A549 (cell line): Measurements from ENCODE around the gene GGT5. TPM values are rescaled to one million over a fixed set of nuclear protein-coding genes. Genes with fewer than 3 reads are reported as not detected.

Source experiments
- ATAC-seq, 2 experiments: fragments of 200-7000 bp in 1 of 2; fragments of >200 bp in 1 of 2; cut with Nextera tagmentation in 1 of 2; cut with Tn5 transposase in 1 of 2; 3 replicates each; pipeline versions ENCODE4 v1.8.0 to v1.9.1; 2018 to 2020; ENCODE audit warnings: mild to moderate bottlenecking in 1 of 2, moderate library complexity in 1 of 2
- CTCF ChIA-PET: fragments of 300-600 bp; sonication (Branson Sonifier 250); formaldehyde crosslinking; extraction: SDS; loops from one replicate; lab custom pipeline; 2021; ENCODE audit warnings: antibody characterized with exemption, inconsistent platforms; lab: Yijun Ruan, JAX
- POLR2A ChIA-PET: fragments of 350-600 bp; formaldehyde crosslinking; extraction: SDS; loops from one replicate; lab custom pipeline; 2021; ENCODE audit warnings: antibody characterized with exemption, inconsistent platforms; lab: Yijun Ruan, JAX
- DNase-seq, 2 experiments: peaks; one replicate each; pipeline versions ENCODE4 v3.0.0 to v3.0.0-alpha.2; 2011 to 2016; ENCODE audit warnings: low read depth in 1 of 2, low spot score in 1 of 2
- FAIRE-seq: peaks from 2 replicates; lab custom pipeline; 2011; peaks lifted over from hg19 to GRCh38; lab: Jason Lieb, UNC
- H3K27ac ChIP-seq, 2 experiments: fragments of >200 bp; sonication (Bioruptor Twin); formaldehyde crosslinking; 3 replicates each; pipeline ENCODE4 v1.5.1; 2016 to 2017
- H3K4me1 ChIP-seq: fragments of >200 bp; sonication (Bioruptor Twin); formaldehyde crosslinking; 3 replicates; pipeline ENCODE4 v1.6.1; 2016
- H3K4me2 ChIP-seq: fragments of >200 bp; sonication (Bioruptor Twin); formaldehyde crosslinking; 3 replicates; pipeline ENCODE4 v1.6.1; 2016
- H3K4me3 ChIP-seq: fragments of >200 bp; sonication (Bioruptor Twin); formaldehyde crosslinking; 3 replicates; pipeline ENCODE4 v1.5.1; 2016
- H3K9me3 ChIP-seq: fragments of >200 bp; sonication (Bioruptor Twin); formaldehyde crosslinking; 3 replicates; pipeline ENCODE4 v1.6.1; 2016
- CBX2 ChIP-seq: fragments of 200-600 bp; sonication (generic); IDR thresholded peaks from 2 replicates; pipeline ENCODE4 v1.6.1; 2016; ENCODE audit warnings: low read depth, mild to moderate bottlenecking, borderline replicate concordance
- CHD4 ChIP-seq: fragments of 200-600 bp; sonication (generic); IDR thresholded peaks from 2 replicates; pipeline ENCODE4 v1.6.1; 2016; ENCODE audit warnings: antibody characterized with exemption, mild to moderate bottlenecking, borderline replicate concordance
- EHF ChIP-seq: fragments of 250-450 bp; sonication (Bioruptor Pico); IDR thresholded peaks from 2 replicates; pipeline ENCODE4 v1.5.0; 2020; ENCODE audit warnings: mild to moderate bottlenecking
- ESRRA ChIP-seq: fragments of 150-350 bp; IDR thresholded peaks from 2 replicates; pipeline ENCODE4 v1.6.1; 2014; ENCODE audit warnings: mild to moderate bottlenecking, low read length, borderline replicate concordance
- FOSB ChIP-seq: fragments of 250-450 bp; sonication (Bioruptor Pico); IDR thresholded peaks from 2 replicates; pipeline ENCODE4 v1.5.0; 2020; ENCODE audit warnings: mild to moderate bottlenecking, moderate library complexity
- FOSL2 ChIP-seq, 2 experiments: fragments of 450-650 bp in 1 of 2; fragments of >200 bp in 1 of 2; sonication (Bioruptor Twin) in 1 of 2; formaldehyde crosslinking; IDR thresholded peaks; 2 replicates each; pipeline versions ENCODE4 v1.5.0 to v1.6.1; 2016 to 2020; ENCODE audit warnings: mild to moderate bottlenecking in 1 of 2, moderate library complexity in 1 of 2
- HDAC2 ChIP-seq: fragments of 200-600 bp; sonication (generic); IDR thresholded peaks from 2 replicates; pipeline ENCODE4 v1.6.1; 2016
- HEYL ChIP-seq: fragments of 250-450 bp; sonication (Bioruptor Pico); IDR thresholded peaks from 2 replicates; pipeline ENCODE4 v1.8.0; 2021; ENCODE audit warnings: mild to moderate bottlenecking, moderate library complexity
- HOXA7 ChIP-seq: fragments of 250-450 bp; sonication (Bioruptor Pico); IDR thresholded peaks from 2 replicates; pipeline ENCODE4 v1.5.0; 2020; ENCODE audit warnings: mild to moderate bottlenecking, moderate library complexity
- JUN ChIP-seq, 2 experiments: fragments of >200 bp; sonication (Bioruptor Twin); formaldehyde crosslinking; IDR thresholded peaks; 2 replicates in 1 of 2; 3 replicates in 1 of 2; pipeline ENCODE4 v1.6.1; 2016 to 2017
- JUNB ChIP-seq: fragments of >200 bp; sonication (Bioruptor Twin); formaldehyde crosslinking; IDR thresholded peaks from 2 replicates; pipeline ENCODE4 v1.6.1; 2016
- MAFK ChIP-seq: fragments of 450-650 bp; IDR thresholded peaks from 2 replicates; pipeline ENCODE4 v1.6.1; 2014; ENCODE audit not compliant: partially characterized antibody
- MYC ChIP-seq: IDR thresholded peaks from 2 replicates; pipeline ENCODE4 v1.6.1; 2012; ENCODE audit warnings: mild to moderate bottlenecking, inconsistent platforms, low read length, improper control_type of control experiment, borderline replicate concordance
- POLR2A ChIP-seq: IDR thresholded peaks from 2 replicates; pipeline ENCODE4 v1.6.1; 2012; ENCODE audit warnings: mild to moderate bottlenecking, low read length
- SREBF2 ChIP-seq: fragments of 450-650 bp; IDR thresholded peaks from 2 replicates; pipeline ENCODE4 v1.6.1; 2014; ENCODE audit warnings: mild to moderate bottlenecking, moderate library complexity
- TFCP2L1 ChIP-seq: fragments of 250-450 bp; sonication (Bioruptor Pico); IDR thresholded peaks from 2 replicates; pipeline ENCODE4 v1.5.0; 2021; ENCODE audit warnings: mild to moderate bottlenecking
- TP53 ChIP-seq: fragments of 250-450 bp; sonication (Bioruptor Pico); IDR thresholded peaks from 2 replicates; pipeline ENCODE4 v1.5.0; 2021; ENCODE audit warnings: mild to moderate bottlenecking, moderate library complexity
- WGBS: methylation state at CpG from one replicate; pipeline ENCODE4 v1.1.6; 2017; ENCODE audit errors: missing lambda C conversion rate; 5-methylcytosine and 5-hydroxymethylcytosine counted together
- polyA plus RNA-seq, 4 experiments: library from polyadenylated mRNA; depleted of rRNA in 3 of 4; stranded (reverse); fragments of >200 nt; fragmentation: RNase III in 1 of 4; extraction: RNeasy Plus Mini Kit Qiagen cat#74134 plus additional on column Dnase treatment in 1 of 4; gene quantifications; 2 replicates in 3 of 4; 3 replicates in 1 of 4; pipeline ENCODE4 v1.2.3, GENCODE V29; 2011 to 2017
- TF ChIP-seq, protein P1 (sequence below): fragments of >200 bp; sonication (Bioruptor Twin); formaldehyde crosslinking; IDR thresholded peaks from 2 replicates; pipeline ENCODE4 v1.6.1; 2016
- TF ChIP-seq, protein P2 (sequence below): fragments of 250-450 bp; sonication (Bioruptor Pico); IDR thresholded peaks from 2 replicates; pipeline ENCODE4 v1.5.0; 2020; ENCODE audit warnings: low read depth, mild to moderate bottlenecking, moderate library complexity
- TF ChIP-seq, protein P3 (sequence below): fragments of 450-650 bp; IDR thresholded peaks from 2 replicates; pipeline ENCODE4 v1.6.1; 2014; ENCODE audit warnings: antibody characterized with exemption
- TF ChIP-seq, protein P4 (sequence below): IDR thresholded peaks from 2 replicates; pipeline ENCODE4 v1.6.1; 2012; ENCODE audit warnings: low read depth, borderline replicate concordance
- TF ChIP-seq, protein P5 (sequence below): fragments of >200 bp; sonication (Bioruptor Twin); formaldehyde crosslinking; IDR thresholded peaks from 3 replicates; pipeline ENCODE4 v1.5.1; 2016

The GGT5 gene
- polyA plus RNA-seq, 2 of the 4 experiments (the other 2 are of a cell fraction): 2.5 to 3.1 TPM

DNA sequence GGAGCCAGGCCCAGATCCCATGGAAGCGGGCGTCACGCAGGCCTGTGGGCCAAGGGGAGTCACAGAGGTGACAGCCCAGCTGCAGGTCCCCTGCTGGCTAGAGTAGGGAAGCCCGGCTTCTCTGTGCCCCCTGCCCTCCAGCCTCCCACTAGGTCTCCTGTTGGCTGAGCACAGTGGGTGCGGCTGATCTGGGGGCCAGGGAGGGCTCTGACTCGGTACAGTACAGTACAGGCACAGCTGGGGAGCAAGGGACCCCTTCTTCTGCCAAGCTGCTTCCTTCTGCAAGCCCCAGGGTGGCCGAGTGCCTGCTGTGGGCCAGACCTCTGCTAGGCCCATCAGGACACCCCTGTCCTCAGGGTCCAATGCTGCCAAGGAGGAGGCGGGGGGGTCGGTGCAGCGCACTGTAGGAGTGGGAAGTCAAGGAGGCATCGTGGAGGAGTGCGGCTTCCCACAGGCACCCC, 53.5 kb downstream of the GGT5 start:
- peak in 1 of 2 experiments; percentile 17; a peak in 3 of 6 replicates for ATAC-seq
- H3K4me2 ChIP-seq: no peak overlapping the region
- peak overlapping the region; percentile 93 to 96 for H3K27ac ChIP-seq
- no peak overlapping the region for H3K4me3 ChIP-seq
- 86% methylated on average over 8 of the region's 12 CpGs for WGBS
- no peak for FAIRE-seq
- H3K9me3 ChIP-seq: peaks cover 6% of the 10 kb centered on the region
- H3K4me1 ChIP-seq: peaks cover 39% of the 10 kb centered on the region
- ChIA-PET CTCF (interaction anchor here (2.5 to 6.3 kb wide), 5 partner anchors 12 to 57 kb away, joined by 16 to 61 read pairs (median 32); partner anchors contain the start of genes GGT5 and SUSD2), POLR2A (no interaction called here)
- no peak for DNase-seq
- TF ChIP-seq, protein P1, sequence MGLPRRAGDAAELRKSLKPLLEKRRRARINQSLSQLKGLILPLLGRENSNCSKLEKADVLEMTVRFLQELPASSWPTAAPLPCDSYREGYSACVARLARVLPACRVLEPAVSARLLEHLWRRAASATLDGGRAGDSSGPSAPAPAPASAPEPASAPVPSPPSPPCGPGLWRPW: no peak
- TF ChIP-seq TP53 (CRISPR knock-in tag): no peak
- TF ChIP-seq JUN (IDR thresholded peaks at IDR 0.05): no peak
- TF ChIP-seq ESRRA: no peak
- TF ChIP-seq FOSL2 (IDR thresholded peaks at IDR 0.05): no peak
- no peak for TF ChIP-seq FOSL2 (CRISPR knock-in tag; IDR thresholded peaks at IDR 0.05)
- no peak for TF ChIP-seq TFCP2L1 (CRISPR knock-in tag)
- TF ChIP-seq POLR2A: no peak
- no peak for TF ChIP-seq JUNB
- TF ChIP-seq HOXA7 (CRISPR knock-in tag): no peak
- TF ChIP-seq CBX2: no peak
- TF ChIP-seq, protein P2, sequence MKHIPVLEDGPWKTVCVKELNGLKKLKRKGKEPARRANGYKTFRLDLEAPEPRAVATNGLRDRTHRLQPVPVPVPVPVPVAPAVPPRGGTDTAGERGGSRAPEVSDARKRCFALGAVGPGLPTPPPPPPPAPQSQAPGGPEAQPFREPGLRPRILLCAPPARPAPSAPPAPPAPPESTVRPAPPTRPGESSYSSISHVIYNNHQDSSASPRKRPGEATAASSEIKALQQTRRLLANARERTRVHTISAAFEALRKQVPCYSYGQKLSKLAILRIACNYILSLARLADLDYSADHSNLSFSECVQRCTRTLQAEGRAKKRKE (CRISPR knock-in tag): no peak
- TF ChIP-seq, all 56 proteins: peak for 0

DNA sequence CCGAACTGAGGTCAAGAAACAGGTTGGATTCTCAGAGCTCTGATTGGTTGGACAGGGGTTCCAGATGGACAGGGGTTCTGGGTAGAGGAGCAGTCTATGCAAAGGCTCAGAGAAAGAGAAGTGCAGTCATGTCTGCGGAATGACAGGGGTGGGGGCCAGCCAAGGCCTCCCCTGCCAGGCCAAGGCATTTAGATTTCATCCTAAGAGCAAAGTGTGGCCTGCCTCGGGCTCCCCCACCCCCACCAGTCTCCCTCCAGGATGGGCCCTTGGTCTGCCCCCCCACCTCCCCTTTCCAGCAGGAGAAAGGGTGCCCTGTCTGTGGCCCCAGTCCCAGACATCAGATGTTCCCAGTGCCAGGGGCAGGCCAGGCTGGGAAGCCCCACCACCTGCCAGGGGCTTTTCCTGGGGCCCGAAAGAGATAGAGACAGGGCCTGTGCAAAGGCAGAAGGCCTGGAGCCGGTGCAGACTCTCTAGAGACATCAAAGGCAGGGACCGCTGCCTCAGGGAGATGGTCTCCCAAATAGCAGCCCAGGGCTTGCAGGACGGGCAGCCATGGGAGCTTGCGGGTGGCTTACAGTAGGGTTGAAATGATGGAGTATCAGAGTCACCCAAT, 54.2 kb downstream of the GGT5 start:
- FAIRE-seq (no peak), ATAC-seq (no peak; a peak in 1 of 6 replicates), DNase-seq (no peak)
- H3K9me3 ChIP-seq: peaks cover 6% of the 10 kb centered on the region
- TF ChIP-seq CHD4 (no peak), JUN (IDR thresholded peaks at IDR 0.05) (no peak), EHF (CRISPR knock-in tag) (no peak), MYC (no peak), HDAC2 (no peak), SREBF2 (no peak), MAFK (no peak), FOSB (no peak), HEYL (no peak)
- TF ChIP-seq, protein P3, sequence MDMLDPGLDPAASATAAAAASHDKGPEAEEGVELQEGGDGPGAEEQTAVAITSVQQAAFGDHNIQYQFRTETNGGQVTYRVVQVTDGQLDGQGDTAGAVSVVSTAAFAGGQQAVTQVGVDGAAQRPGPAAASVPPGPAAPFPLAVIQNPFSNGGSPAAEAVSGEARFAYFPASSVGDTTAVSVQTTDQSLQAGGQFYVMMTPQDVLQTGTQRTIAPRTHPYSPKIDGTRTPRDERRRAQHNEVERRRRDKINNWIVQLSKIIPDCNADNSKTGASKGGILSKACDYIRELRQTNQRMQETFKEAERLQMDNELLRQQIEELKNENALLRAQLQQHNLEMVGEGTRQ: no peak
- TF ChIP-seq, protein P1: no peak
- TF ChIP-seq, protein P4, sequence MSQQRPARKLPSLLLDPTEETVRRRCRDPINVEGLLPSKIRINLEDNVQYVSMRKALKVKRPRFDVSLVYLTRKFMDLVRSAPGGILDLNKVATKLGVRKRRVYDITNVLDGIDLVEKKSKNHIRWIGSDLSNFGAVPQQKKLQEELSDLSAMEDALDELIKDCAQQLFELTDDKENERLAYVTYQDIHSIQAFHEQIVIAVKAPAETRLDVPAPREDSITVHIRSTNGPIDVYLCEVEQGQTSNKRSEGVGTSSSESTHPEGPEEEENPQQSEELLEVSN: no peak
- TF ChIP-seq, protein P5, sequence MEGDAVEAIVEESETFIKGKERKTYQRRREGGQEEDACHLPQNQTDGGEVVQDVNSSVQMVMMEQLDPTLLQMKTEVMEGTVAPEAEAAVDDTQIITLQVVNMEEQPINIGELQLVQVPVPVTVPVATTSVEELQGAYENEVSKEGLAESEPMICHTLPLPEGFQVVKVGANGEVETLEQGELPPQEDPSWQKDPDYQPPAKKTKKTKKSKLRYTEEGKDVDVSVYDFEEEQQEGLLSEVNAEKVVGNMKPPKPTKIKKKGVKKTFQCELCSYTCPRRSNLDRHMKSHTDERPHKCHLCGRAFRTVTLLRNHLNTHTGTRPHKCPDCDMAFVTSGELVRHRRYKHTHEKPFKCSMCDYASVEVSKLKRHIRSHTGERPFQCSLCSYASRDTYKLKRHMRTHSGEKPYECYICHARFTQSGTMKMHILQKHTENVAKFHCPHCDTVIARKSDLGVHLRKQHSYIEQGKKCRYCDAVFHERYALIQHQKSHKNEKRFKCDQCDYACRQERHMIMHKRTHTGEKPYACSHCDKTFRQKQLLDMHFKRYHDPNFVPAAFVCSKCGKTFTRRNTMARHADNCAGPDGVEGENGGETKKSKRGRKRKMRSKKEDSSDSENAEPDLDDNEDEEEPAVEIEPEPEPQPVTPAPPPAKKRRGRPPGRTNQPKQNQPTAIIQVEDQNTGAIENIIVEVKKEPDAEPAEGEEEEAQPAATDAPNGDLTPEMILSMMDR: no peak
- peaks cover 32% of the 10 kb centered on the region for H3K4me1 ChIP-seq
- peak overlapping the region; percentile 38; the same call in 1 of the 3 replicates for H3K4me2 ChIP-seq
- ChIA-PET CTCF (interaction anchor here (0.9 to 6.3 kb wide), 21 partner anchors 10 to 339 kb away, joined by 3 to 61 read pairs (median 15); partner anchors contain the start of genes GGT5 and SUSD2), POLR2A (interaction anchor here (1.5 kb wide), 1 partner anchor 57 kb away, joined by 6 read pairs; no protein-coding TSS in a partner anchor)
- H3K27ac ChIP-seq: peak overlapping the region; percentile 93 to 96
- no peak overlapping the region for H3K4me3 ChIP-seq
- WGBS: 91% methylated on average over 6 of the region's 8 CpGs
